ENCODE measurements around the gene BPIFB4.

The BPIFB4 gene

GRCh38 chr20:33154252-33154651 lies 74.8 kb downstream of the BPIFB4 start:
- no peaks in the 10 kb centered on the region for H3K9me2 ChIP-seq (replicated peaks; ENCODE audit: insufficient read depth, low read length)
- peaks cover 42% of the 10 kb centered on the region for H3K27me3 ChIP-seq (replicated peaks; ENCODE audit: insufficient read depth, low read length)
- no peaks in the 10 kb centered on the region for H3K4me1 ChIP-seq (ENCODE audit: low read length)

DNA sequence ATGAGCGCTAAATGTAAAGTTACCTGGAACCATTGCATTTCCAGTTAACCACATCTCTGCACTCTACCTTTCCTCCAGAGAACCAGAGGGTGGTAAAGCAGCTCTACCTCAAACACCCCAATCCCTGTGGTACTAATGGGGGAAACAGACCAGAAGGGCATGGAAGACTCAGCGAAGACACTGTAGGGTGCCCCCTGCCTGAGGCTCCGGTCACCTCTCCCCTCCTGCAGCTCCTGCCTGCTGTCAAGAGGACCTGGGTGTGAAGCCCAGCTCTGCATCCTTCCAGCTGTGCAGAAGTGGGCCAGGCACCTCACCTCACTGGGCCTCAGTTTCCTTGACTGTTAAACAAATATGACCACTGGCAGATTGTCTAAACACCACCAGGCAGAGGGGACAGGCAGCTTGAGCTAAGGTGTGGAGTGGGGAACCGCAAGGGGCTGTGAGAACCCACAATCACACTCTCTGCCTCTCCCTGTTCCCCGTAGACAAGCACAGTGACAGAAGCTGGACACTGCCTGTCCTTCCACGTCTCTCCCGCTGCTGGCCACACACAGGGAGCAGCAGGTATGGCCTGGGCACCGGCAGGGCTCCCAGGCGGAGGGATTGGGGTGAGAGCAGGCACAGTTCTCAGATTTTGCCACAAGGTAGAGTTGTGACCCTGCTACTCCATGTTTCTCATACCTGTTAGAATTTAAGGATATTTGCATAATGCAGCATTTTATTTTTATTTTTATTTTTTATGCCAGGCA lies 79.4 kb downstream of the BPIFB4 start:
- H3K4me1 ChIP-seq (ENCODE audit: low read length): no peaks in the 10 kb centered on the region
- no peak overlapping the region for H3K9ac ChIP-seq (ENCODE audit: low read length)
- H3K9me2 ChIP-seq (replicated peaks; ENCODE audit: insufficient read depth, low read length): no peaks in the 10 kb centered on the region
- peaks cover 57% of the 10 kb centered on the region for H3K27me3 ChIP-seq (replicated peaks; ENCODE audit: insufficient read depth, low read length)
- H3K9me3 ChIP-seq (replicated peaks; ENCODE audit: insufficient read depth, low read length): no peaks in the 10 kb centered on the region
- no peak overlapping the region for H3K4me3 ChIP-seq (ENCODE audit: low read length)
- no peak for DNase-seq
- H3K4me2 ChIP-seq (ENCODE audit: low read depth, low read length): no peak overlapping the region
- H3K79me2 ChIP-seq (ENCODE audit: low read length): no peaks in the 10 kb centered on the region
- H3K27ac ChIP-seq (ENCODE audit: low read length): no peak overlapping the region
- no peaks in the 10 kb centered on the region for H4K20me1 ChIP-seq (ENCODE audit: insufficient read depth, low read length)
- H2AFZ ChIP-seq (ENCODE audit: low read length): no peak overlapping the region
- TF ChIP-seq EZH2phosphoT487 (IDR thresholded peaks at IDR 0.05; ENCODE audit: low read length) (no peak), CTCF (IDR thresholded peaks at IDR 0.05; ENCODE audit: low read length) (no peak), EZH2 (optimal IDR thresholded peaks at IDR 0.05; ENCODE audit: low read depth, low read length) (no peak)
- no peaks in the 10 kb centered on the region for H3K36me3 ChIP-seq (replicated peaks; ENCODE audit: insufficient read depth, low read length)
- H3F3A ChIP-seq (ENCODE audit: insufficient read depth, low read length): no peaks in the 10 kb centered on the region

More at GRCh38 chr20:33154252-33154651, 74.8 kb downstream of the BPIFB4 start:
- Histone ChIP-seq H3K4me3 (ENCODE audit: low read length) (no peak overlapping the region), H4K20me1 (ENCODE audit: insufficient read depth, low read length) (no peaks in the 10 kb centered on the region), H3K36me3 (replicated peaks; ENCODE audit: insufficient read depth, low read length) (no peaks in the 10 kb centered on the region), H3F3A (ENCODE audit: insufficient read depth, low read length) (no peaks in the 10 kb centered on the region), H2AFZ (ENCODE audit: low read length) (no peak overlapping the region), H3K27ac (ENCODE audit: low read length) (no peak overlapping the region), H3K79me2 (ENCODE audit: low read length) (no peaks in the 10 kb centered on the region), H3K9ac (ENCODE audit: low read length) (no peak overlapping the region), H3K9me3 (replicated peaks; ENCODE audit: insufficient read depth, low read length) (no peaks in the 10 kb centered on the region), H3K4me2 (ENCODE audit: low read depth, low read length) (no peak overlapping the region)
- no peak for DNase-seq
- no peak for TF ChIP-seq CTCF (IDR thresholded peaks at IDR 0.05; ENCODE audit: low read length)
- TF ChIP-seq EZH2phosphoT487 (IDR thresholded peaks at IDR 0.05; ENCODE audit: low read length): no peak
- TF ChIP-seq EZH2 (optimal IDR thresholded peaks at IDR 0.05; ENCODE audit: low read depth, low read length): no peak

DNA sequence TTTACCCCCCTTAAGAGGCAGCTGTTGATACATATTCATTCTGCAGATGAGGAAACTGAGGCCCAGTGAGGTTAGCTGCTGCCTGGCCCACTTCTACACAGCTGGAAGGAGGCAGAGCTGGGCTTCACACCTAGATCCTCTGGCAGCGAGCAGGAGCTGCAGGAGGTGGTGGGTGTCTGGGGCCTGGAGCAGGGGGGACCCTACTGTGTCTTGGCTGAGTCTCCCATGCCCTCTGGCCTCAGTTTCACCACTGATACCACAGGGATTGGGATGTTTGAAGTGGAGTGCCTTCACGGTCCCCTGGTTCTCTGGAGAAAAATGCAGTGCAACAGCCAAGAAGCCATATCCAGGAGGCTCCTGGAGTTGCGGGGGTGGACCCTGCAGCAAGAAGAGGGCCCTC lies 80.3 kb downstream of the BPIFB4 start:
- Histone ChIP-seq H3K27me3 (replicated peaks; ENCODE audit: insufficient read depth, low read length) (peaks cover 60% of the 10 kb centered on the region), H3K4me3 (ENCODE audit: low read length) (no peak overlapping the region), H3K4me1 (ENCODE audit: low read length) (no peaks in the 10 kb centered on the region), H3K79me2 (ENCODE audit: low read length) (no peaks in the 10 kb centered on the region), H4K20me1 (ENCODE audit: insufficient read depth, low read length) (no peaks in the 10 kb centered on the region), H3K9ac (ENCODE audit: low read length) (no peak overlapping the region), H3K9me2 (replicated peaks; ENCODE audit: insufficient read depth, low read length) (no peaks in the 10 kb centered on the region), H3K27ac (ENCODE audit: low read length) (no peak overlapping the region), H3K36me3 (replicated peaks; ENCODE audit: insufficient read depth, low read length) (no peaks in the 10 kb centered on the region), H3F3A (ENCODE audit: insufficient read depth, low read length) (no peaks in the 10 kb centered on the region), H3K4me2 (ENCODE audit: low read depth, low read length) (no peak overlapping the region), H3K9me3 (replicated peaks; ENCODE audit: insufficient read depth, low read length) (no peaks in the 10 kb centered on the region), H2AFZ (ENCODE audit: low read length) (no peak overlapping the region)
- no peak for DNase-seq
- TF ChIP-seq EZH2 (optimal IDR thresholded peaks at IDR 0.05; ENCODE audit: low read depth, low read length) (no peak), CTCF (IDR thresholded peaks at IDR 0.05; ENCODE audit: low read length) (no peak), EZH2phosphoT487 (IDR thresholded peaks at IDR 0.05; ENCODE audit: low read length) (no peak)
